ENCODE measurements around the gene HRH2. TPM values are rescaled to one million over a fixed set of nuclear protein-coding genes. Genes with fewer than 3 reads are reported as not detected.

HRH2 gene
- total and polyA plus RNA-seq, 7 donors, result 0.17 to 7.0 (median 0.51) TPM

GRCh38 chr5:175745210-175745609, 87.3 kb downstream of the HRH2 start:
- no peak overlapping the region for H3K4me3 ChIP-seq
- no peaks in the 10 kb centered on the region for H3K9me3 ChIP-seq
- no peaks in the 10 kb centered on the region for H3K4me1 ChIP-seq
- H3K27me3 ChIP-seq (ENCODE audit: insufficient read depth in 3 of 3, low read length in 2 of 3), result peaks cover 0 to 8% (median 6%) of the 10 kb centered on the region in 3 donors
- no peak for DNase-seq
- no peak for ATAC-seq
- 49 to 70% (median 68%) methylated on average over 3 of the region's 3 CpGs for WGBS, 3 donors
- no peaks in the 10 kb centered on the region for H3K36me3 ChIP-seq (ENCODE audit: insufficient read depth in 1 of 2, low read depth in 1 of 2)
- H3K27ac ChIP-seq, result no peak overlapping the region
- intact Hi-C loops (cut with DNase I), result no loop called here
- no peak for TF ChIP-seq CTCF (IDR thresholded peaks at IDR 0.05)

- no peak overlapping the region for H3K27ac ChIP-seq
- ATAC-seq (no peak), DNase-seq (no peak)
- intact Hi-C loops (cut with DNase I), result no loop called here
- WGBS, 3 donors, result 14 to 34% (median 29%) methylated on average over 2 of the region's 2 CpGs
- H3K9me3 ChIP-seq, result no peaks in the 10 kb centered on the region
- H3K4me1 ChIP-seq, result no peaks in the 10 kb centered on the region
- no peaks in the 10 kb centered on the region for H3K36me3 ChIP-seq (ENCODE audit: insufficient read depth in 1 of 2, low read depth in 1 of 2)
- H3K27me3 ChIP-seq (ENCODE audit: insufficient read depth in 3 of 3, low read length in 2 of 3), result peaks cover 0 to 14% (median 7%) of the 10 kb centered on the region in 3 donors
- no peak overlapping the region for H3K4me3 ChIP-seq
- no peak for TF ChIP-seq CTCF (IDR thresholded peaks at IDR 0.05)
Measured at GRCh38 chr5:175746851-175747250, 89.0 kb downstream of the HRH2 start.

- H3K9me3 ChIP-seq, result no peaks in the 10 kb centered on the region
- H3K36me3 ChIP-seq (ENCODE audit: insufficient read depth in 1 of 2, low read depth in 1 of 2), result no peaks in the 10 kb centered on the region
- H3K4me1 ChIP-seq, result no peaks in the 10 kb centered on the region
- H3K27ac ChIP-seq, result no peak overlapping the region
- ATAC-seq (no peak), DNase-seq (no peak)
- whole genome bisulfite sequencing, 3 donors, result 46 to 64% (median 51%) methylated on average over 3 of the region's 3 CpGs
- intact Hi-C loops (cut with DNase I), result no loop called here
- no peak for TF ChIP-seq CTCF (IDR thresholded peaks at IDR 0.05)
- peaks cover 2 to 14% (median 7%) of the 10 kb centered on the region in 3 donors for H3K27me3 ChIP-seq (ENCODE audit: insufficient read depth in 3 of 3, low read length in 2 of 3)
- H3K4me3 ChIP-seq, result no peak overlapping the region
Measured at GRCh38 chr5:175747539-175748060, 89.7 kb downstream of the HRH2 start.

DNA sequence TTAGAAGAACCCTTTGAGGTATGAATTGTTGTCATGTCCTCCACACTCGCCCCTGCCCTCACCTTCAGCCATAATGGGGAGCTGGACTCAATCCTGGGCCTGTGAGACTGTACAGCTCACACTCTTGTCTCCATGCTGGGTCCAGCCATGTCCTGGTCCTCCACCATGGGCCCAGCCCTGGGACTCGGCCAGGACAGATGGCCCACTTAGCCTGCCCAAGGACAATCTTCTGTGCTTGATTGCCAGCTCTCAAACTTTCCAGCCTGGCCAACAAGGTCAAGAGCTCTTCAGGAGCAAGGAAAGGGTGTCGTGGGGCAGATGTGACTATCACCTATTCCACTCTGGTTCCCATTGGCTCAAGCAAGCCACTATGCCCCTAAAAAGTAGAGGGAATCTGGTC, 90.8 kb downstream of the HRH2 start:
- Histone ChIP-seq H3K9me3 (no peaks in the 10 kb centered on the region), H3K27me3 (ENCODE audit: insufficient read depth in 3 of 3, low read length in 2 of 3) (peaks cover 2 to 18% (median 8%) of the 10 kb centered on the region in 3 donors), H3K4me1 (no peaks in the 10 kb centered on the region), H3K4me3 (no peak overlapping the region), H3K36me3 (ENCODE audit: insufficient read depth in 1 of 2, low read depth in 1 of 2) (no peaks in the 10 kb centered on the region), H3K27ac (no peak overlapping the region)
- DNase-seq (no peak), ATAC-seq (no peak)
- intact Hi-C loops (cut with DNase I), result no loop called here
- no peak for TF ChIP-seq CTCF (IDR thresholded peaks at IDR 0.05)
- 44 to 52% (median 50%) methylated on average over 3 of the region's 3 CpGs for WGBS, 3 donors

GRCh38 chr5:175749591-175749990, 91.7 kb downstream of the HRH2 start:
- no peak overlapping the region for H3K27ac ChIP-seq
- H3K9me3 ChIP-seq, result no peaks in the 10 kb centered on the region
- DNase-seq (no peak), ATAC-seq (no peak)
- intact Hi-C loops (cut with DNase I), result no loop called here
- WGBS, 3 donors, result 68 to 70% (median 68%) methylated on average over 4 of the region's 4 CpGs
- H3K4me3 ChIP-seq, result no peak overlapping the region
- no peaks in the 10 kb centered on the region for H3K36me3 ChIP-seq (ENCODE audit: insufficient read depth in 1 of 2, low read depth in 1 of 2)
- no peak for TF ChIP-seq CTCF (IDR thresholded peaks at IDR 0.05)
- no peaks in the 10 kb centered on the region for H3K4me1 ChIP-seq
- H3K27me3 ChIP-seq (ENCODE audit: insufficient read depth in 3 of 3, low read length in 2 of 3), result peaks cover 2 to 27% (median 6%) of the 10 kb centered on the region in 3 donors

Measured in psoas muscle (tissue), 8 donors.